ENCODE measurements around the gene CAD.
A peak's percentile ranks its signal among the peaks of the same experiment; 100 is the strongest.
"Not testable (repeated sequence)": the region's sequence is repeated elsewhere in the genome, so short reads cannot be mapped to it uniquely, and the experiment has no call there.

Gene CAD

DNA sequence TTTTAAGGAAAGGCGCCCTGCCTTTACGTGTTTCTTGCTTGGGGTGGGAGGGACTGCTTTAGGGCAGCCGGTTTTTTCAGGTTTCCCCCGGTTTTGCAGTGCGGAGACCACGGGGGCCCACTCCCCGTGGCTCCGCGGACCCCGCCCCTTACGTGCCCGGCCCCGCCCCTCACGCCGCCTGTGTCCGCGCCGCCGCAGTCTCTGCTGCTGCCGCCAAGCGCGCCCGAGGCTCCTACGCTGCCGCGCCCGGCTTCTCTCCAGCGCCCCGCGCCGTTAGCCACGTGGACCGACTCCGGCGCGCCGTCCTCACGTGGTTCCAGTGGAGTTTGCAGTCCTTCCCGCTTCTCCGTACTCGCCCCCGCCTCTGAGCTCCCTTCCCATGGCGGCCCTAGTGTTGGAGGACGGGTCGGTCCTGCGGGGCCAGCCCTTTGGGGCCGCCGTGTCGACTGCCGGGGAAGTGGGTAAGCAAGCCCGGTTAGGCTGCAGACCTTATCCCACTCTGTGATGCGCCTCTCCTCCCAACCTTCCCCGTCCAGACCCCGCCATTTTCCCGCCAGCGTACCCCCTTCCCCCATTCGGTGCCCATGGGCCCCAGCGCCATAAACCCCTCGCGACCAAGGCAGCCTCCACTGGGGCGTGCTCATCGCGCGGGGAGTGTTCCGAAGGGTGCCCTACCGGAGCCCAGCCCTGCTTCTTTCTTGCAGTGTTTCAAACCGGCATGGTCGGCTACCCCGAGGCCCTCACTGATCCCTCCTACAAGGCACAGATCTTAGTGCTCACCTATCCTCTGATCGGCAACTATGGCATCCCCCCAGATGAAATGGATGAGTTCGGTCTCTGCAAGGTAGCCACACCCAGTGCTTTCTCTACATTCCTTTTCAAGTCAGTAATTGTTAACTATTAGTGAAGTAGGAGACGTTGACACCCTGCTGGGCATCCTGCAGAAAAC lies at the start of gene CAD:
Gene CAD (plus strand): TSS at position 197 of the 949 bp plus-strand sequence. CDS start 183 bp downstream, at position 380.
- TF ChIP-seq MYC (IDR thresholded peaks at IDR 0.05; ENCODE audit: low read depth, low read length) (peak; percentile 100), POLR2A (IDR thresholded peaks at IDR 0.05; ENCODE audit: extremely low read depth, insufficient read length) (peak; percentile 72)
- TF ChIP-seq, protein P1, sequence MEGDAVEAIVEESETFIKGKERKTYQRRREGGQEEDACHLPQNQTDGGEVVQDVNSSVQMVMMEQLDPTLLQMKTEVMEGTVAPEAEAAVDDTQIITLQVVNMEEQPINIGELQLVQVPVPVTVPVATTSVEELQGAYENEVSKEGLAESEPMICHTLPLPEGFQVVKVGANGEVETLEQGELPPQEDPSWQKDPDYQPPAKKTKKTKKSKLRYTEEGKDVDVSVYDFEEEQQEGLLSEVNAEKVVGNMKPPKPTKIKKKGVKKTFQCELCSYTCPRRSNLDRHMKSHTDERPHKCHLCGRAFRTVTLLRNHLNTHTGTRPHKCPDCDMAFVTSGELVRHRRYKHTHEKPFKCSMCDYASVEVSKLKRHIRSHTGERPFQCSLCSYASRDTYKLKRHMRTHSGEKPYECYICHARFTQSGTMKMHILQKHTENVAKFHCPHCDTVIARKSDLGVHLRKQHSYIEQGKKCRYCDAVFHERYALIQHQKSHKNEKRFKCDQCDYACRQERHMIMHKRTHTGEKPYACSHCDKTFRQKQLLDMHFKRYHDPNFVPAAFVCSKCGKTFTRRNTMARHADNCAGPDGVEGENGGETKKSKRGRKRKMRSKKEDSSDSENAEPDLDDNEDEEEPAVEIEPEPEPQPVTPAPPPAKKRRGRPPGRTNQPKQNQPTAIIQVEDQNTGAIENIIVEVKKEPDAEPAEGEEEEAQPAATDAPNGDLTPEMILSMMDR (IDR thresholded peaks at IDR 0.05; ENCODE audit: low read depth, low read length), result no peak
- TF ChIP-seq, protein P2, sequence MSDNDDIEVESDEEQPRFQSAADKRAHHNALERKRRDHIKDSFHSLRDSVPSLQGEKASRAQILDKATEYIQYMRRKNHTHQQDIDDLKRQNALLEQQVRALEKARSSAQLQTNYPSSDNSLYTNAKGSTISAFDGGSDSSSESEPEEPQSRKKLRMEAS (IDR thresholded peaks at IDR 0.05; ENCODE audit: low read depth, low read length), result peak; percentile 99
- peak within 1 kb of the TSS; percentile 95 for H3K4me3 ChIP-seq (ENCODE audit: low read depth, low read length)
- peak; percentile 96 for DNase-seq (ENCODE audit: low read depth)

- no peak for TF ChIP-seq MYC (IDR thresholded peaks at IDR 0.05; ENCODE audit: low read depth, low read length)
- TF ChIP-seq, protein P1 (IDR thresholded peaks at IDR 0.05; ENCODE audit: low read depth, low read length), result no peak
- TF ChIP-seq, protein P2 (IDR thresholded peaks at IDR 0.05; ENCODE audit: low read depth, low read length), result no peak
- no peak for TF ChIP-seq POLR2A (IDR thresholded peaks at IDR 0.05; ENCODE audit: extremely low read depth, insufficient read length)
- no peak for DNase-seq (ENCODE audit: low read depth)
- no peak overlapping the region for H3K4me3 ChIP-seq (ENCODE audit: low read depth, low read length)
Observed at GRCh38 chr2:27170581-27171337, 46.4 kb upstream of the CAD start.

DNA sequence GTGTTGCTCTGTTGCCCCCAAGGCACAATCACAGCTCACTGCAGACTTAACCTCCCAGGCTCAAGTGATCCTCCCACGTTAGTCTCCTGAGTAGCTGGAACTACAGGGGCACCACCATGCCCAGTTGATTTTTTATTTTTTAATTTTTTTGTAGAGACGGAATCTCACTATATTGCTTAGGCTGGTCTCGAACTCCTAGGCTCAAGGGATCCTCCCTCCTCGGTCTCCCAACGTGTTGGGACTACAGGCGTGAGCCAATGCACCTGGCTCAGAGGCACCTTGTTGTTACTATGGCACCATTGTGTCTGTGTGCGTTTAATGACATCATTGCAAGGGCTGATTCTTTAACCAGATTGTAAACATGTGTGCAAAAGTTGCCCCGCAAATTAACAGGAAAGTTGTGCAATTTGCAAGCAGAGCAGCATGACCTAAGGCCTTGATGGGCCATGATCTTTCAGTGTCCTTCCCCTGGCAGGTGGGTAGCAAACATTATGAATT lies 45.8 kb upstream of the CAD start:
- no peak for DNase-seq (ENCODE audit: low read depth)

DNA sequence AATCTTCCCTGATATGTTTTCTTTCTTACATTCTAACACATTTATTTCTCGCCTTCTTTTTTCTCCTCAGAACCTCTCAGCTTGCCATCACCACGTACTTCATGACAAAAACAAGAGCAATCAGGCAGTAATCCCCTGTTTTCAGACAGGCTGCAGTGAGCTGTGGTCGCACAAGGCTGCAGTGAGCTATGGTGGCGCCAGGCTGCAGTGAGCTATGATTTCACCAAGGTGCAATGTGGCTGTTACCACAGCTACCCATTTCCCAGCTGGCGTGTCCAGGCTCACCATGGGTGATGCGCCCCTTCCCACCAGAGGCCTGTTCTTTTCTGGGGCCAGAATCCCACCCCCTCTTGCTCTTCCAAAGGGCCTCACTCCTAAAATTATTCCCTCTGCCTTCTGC lies 42.5 kb upstream of the CAD start:
- DNase-seq (ENCODE audit: low read depth), result no peak
- H3K4me3 ChIP-seq (ENCODE audit: low read depth, low read length), result no peak overlapping the region
- no peak for TF ChIP-seq POLR2A (IDR thresholded peaks at IDR 0.05; ENCODE audit: extremely low read depth, insufficient read length)
- TF ChIP-seq MYC (IDR thresholded peaks at IDR 0.05; ENCODE audit: low read depth, low read length), result no peak
- TF ChIP-seq, protein P1 (IDR thresholded peaks at IDR 0.05; ENCODE audit: low read depth, low read length), result no peak
- TF ChIP-seq, protein P2 (IDR thresholded peaks at IDR 0.05; ENCODE audit: low read depth, low read length), result no peak

More for the DNA sequence above, 45.8 kb upstream of the CAD start:
- no peak overlapping the region for H3K4me3 ChIP-seq (ENCODE audit: low read depth, low read length)
- TF ChIP-seq, protein P2 (IDR thresholded peaks at IDR 0.05; ENCODE audit: low read depth, low read length), result no peak
- no peak for TF ChIP-seq MYC (IDR thresholded peaks at IDR 0.05; ENCODE audit: low read depth, low read length)
- TF ChIP-seq, protein P1 (IDR thresholded peaks at IDR 0.05; ENCODE audit: low read depth, low read length), result no peak

GRCh38 chr2:27175330-27175729 lies 41.8 kb upstream of the CAD start:
- DNase-seq (ENCODE audit: low read depth), result no peak
- TF ChIP-seq MYC (IDR thresholded peaks at IDR 0.05; ENCODE audit: low read depth, low read length) (no peak), POLR2A (IDR thresholded peaks at IDR 0.05; ENCODE audit: extremely low read depth, insufficient read length) (no peak)
- TF ChIP-seq, protein P2 (IDR thresholded peaks at IDR 0.05; ENCODE audit: low read depth, low read length), result no peak
- TF ChIP-seq, protein P1 (IDR thresholded peaks at IDR 0.05; ENCODE audit: low read depth, low read length), result no peak
- H3K4me3 ChIP-seq (ENCODE audit: low read depth, low read length), result no peak overlapping the region

- not testable (repeated sequence) for DNase-seq (ENCODE audit: low read depth); H3K4me3 ChIP-seq (ENCODE audit: low read depth, low read length)
Observed at GRCh38 chr2:27175781-27176180, 41.4 kb upstream of the CAD start.

Data from NB4 (cell line).